ENCODE measurements around the gene LRRC56. TPM values are rescaled to one million over a fixed set of nuclear protein-coding genes. Genes with fewer than 3 reads are reported as not detected.

The LRRC56 gene
- total and polyA plus RNA-seq, 9 of the 15 experiments (the other 6 are each of a cell fraction or from before 2014, with no cell fraction given) = 0.03 to 4.5 (median 1.0) TPM; not detected in 1

- in situ Hi-C loops (cut with MboI) = no loop called here
- TF ChIP-seq, protein P1, sequence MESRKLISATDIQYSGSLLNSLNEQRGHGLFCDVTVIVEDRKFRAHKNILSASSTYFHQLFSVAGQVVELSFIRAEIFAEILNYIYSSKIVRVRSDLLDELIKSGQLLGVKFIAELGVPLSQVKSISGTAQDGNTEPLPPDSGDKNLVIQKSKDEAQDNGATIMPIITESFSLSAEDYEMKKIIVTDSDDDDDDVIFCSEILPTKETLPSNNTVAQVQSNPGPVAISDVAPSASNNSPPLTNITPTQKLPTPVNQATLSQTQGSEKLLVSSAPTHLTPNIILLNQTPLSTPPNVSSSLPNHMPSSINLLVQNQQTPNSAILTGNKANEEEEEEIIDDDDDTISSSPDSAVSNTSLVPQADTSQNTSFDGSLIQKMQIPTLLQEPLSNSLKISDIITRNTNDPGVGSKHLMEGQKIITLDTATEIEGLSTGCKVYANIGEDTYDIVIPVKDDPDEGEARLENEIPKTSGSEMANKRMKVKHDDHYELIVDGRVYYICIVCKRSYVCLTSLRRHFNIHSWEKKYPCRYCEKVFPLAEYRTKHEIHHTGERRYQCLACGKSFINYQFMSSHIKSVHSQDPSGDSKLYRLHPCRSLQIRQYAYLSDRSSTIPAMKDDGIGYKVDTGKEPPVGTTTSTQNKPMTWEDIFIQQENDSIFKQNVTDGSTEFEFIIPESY (CRISPR knock-in tag; IDR thresholded peaks at IDR 0.05) = no peak
- TF ChIP-seq ILF3 (IDR thresholded peaks at IDR 0.05; ENCODE audit: borderline replicate concordance) (no peak), ZNF24 (IDR thresholded peaks at IDR 0.05) (no peak), FOSL1 (tag; conservative IDR thresholded peaks at IDR 0.05) (peak; percentile 44; the same call in 1 of the 2 replicates), ZNF274 (IDR thresholded peaks at IDR 0.05; ENCODE audit: borderline replicate concordance, low read depth, low read length) (no peak), TCF7 (IDR thresholded peaks at IDR 0.05; ENCODE audit: borderline replicate concordance) (no peak), RHOXF2B (CRISPR knock-in tag; conservative IDR thresholded peaks at IDR 0.05) (no peak), THRB (CRISPR knock-in tag; conservative IDR thresholded peaks at IDR 0.05) (no peak), ETV5 (CRISPR knock-in tag; IDR thresholded peaks at IDR 0.05; ENCODE audit: low read depth) (no peak)
- TF ChIP-seq, protein P2, sequence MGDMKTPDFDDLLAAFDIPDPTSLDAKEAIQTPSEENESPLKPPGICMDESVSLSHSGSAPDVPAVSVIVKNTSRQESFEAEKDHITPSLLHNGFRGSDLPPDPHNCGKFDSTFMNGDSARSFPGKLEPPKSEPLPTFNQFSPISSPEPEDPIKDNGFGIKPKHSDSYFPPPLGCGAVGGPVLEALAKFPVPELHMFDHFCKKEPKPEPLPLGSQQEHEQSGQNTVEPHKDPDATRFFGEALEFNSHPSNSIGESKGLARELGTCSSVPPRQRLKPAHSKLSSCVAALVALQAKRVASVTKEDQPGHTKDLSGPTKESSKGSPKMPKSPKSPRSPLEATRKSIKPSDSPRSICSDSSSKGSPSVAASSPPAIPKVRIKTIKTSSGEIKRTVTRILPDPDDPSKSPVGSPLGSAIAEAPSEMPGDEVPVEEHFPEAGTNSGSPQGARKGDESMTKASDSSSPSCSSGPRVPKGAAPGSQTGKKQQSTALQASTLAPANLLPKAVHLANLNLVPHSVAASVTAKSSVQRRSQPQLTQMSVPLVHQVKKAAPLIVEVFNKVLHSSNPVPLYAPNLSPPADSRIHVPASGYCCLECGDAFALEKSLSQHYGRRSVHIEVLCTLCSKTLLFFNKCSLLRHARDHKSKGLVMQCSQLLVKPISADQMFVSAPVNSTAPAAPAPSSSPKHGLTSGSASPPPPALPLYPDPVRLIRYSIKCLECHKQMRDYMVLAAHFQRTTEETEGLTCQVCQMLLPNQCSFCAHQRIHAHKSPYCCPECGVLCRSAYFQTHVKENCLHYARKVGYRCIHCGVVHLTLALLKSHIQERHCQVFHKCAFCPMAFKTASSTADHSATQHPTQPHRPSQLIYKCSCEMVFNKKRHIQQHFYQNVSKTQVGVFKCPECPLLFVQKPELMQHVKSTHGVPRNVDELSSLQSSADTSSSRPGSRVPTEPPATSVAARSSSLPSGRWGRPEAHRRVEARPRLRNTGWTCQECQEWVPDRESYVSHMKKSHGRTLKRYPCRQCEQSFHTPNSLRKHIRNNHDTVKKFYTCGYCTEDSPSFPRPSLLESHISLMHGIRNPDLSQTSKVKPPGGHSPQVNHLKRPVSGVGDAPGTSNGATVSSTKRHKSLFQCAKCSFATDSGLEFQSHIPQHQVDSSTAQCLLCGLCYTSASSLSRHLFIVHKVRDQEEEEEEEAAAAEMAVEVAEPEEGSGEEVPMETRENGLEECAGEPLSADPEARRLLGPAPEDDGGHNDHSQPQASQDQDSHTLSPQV (IDR thresholded peaks at IDR 0.05) = 0 out of 2 replicates have a peak, but pooled peaks have one; percentile 12
- TF ChIP-seq, protein P3, sequence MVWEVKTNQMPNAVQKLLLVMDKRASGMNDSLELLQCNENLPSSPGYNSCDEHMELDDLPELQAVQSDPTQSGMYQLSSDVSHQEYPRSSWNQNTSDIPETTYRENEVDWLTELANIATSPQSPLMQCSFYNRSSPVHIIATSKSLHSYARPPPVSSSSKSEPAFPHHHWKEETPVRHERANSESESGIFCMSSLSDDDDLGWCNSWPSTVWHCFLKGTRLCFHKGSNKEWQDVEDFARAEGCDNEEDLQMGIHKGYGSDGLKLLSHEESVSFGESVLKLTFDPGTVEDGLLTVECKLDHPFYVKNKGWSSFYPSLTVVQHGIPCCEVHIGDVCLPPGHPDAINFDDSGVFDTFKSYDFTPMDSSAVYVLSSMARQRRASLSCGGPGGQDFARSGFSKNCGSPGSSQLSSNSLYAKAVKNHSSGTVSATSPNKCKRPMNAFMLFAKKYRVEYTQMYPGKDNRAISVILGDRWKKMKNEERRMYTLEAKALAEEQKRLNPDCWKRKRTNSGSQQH (CRISPR knock-in tag; IDR thresholded peaks at IDR 0.05) = no peak
These were observed 32.0 kb downstream of the LRRC56 start for GRCh38 chr11:569158-569885.

More at GRCh38 chr11:569158-569885, 32.0 kb downstream of the LRRC56 start:
- 30% methylated on average over 24 of the region's 36 CpGs for WGBS (ENCODE audit: insufficient coverage, low coverage, missing lambda C conversion rate)
- peak overlapping the region; percentile 74 for H3K4me2 ChIP-seq (ENCODE audit: insufficient read depth, low read length)
- DNase-seq (ENCODE audit: extremely low read depth in 1 of 4, low spot score in 3 of 4) = peak in 1 of 4 experiments; percentile 43
- CTCF ChIA-PET (ENCODE audit: low intra/inter-chr PET ratio) = interaction anchor here (0.7 kb wide), 1 partner anchor 130 kb away, joined by 4 read pairs; no protein-coding TSS in a partner anchor
- H3K27ac ChIP-seq (ENCODE audit: extremely low read depth, low read depth, low read length) = peak overlapping the region; percentile 82
- intact Hi-C loops (cut with micrococcal nuclease) = loop anchor here (10.0 kb wide), 1 partner anchor 225 kb away; the partner anchor contains the start of genes CEND1 and SLC25A22
- no peaks in the 10 kb centered on the region for H4K20me1 ChIP-seq (replicated peaks; ENCODE audit: control insufficient read depth, insufficient read depth, low read length)
- H3K36me3 ChIP-seq (ENCODE audit: control insufficient read depth, insufficient read depth, low read length) = peaks cover 10% of the 10 kb centered on the region; the same call in 2 of the 3 replicates
- no peaks in the 10 kb centered on the region for H3K27me3 ChIP-seq (ENCODE audit: control insufficient read depth in 2 of 2, insufficient read depth in 2 of 2, low read length in 2 of 2)
- no peaks in the 10 kb centered on the region for H3K9me3 ChIP-seq (replicated peaks; ENCODE audit: control insufficient read depth, insufficient read depth, low read depth, low read length)
- ATAC-seq = no peak
- H3K4me3 ChIP-seq = peak overlapping the region; percentile 84
- no peak for FAIRE-seq
- POLR2A ChIA-PET = interaction anchor here (0.6 to 1.4 kb wide), 6 partner anchors 8 to 247 kb away, joined by 3 to 5 read pairs (median 4); no protein-coding TSS in a partner anchor
- H3K79me2 ChIP-seq (ENCODE audit: control insufficient read depth, insufficient read depth, low read length) = peaks cover 33% of the 10 kb centered on the region
- H2AFZ ChIP-seq (ENCODE audit: low read depth, low read length) = 0 out of 2 replicates have a peak overlapping the region, but pooled peaks have one; percentile 63
- peaks cover 35 to 66% of the 10 kb centered on the region in 2 experiments for H3K4me1 ChIP-seq (replicated peaks in 1 of 2; ENCODE audit: control insufficient read depth in 2 of 2, insufficient read depth in 2 of 2, low read length in 2 of 2)
- H3K9ac ChIP-seq (ENCODE audit: insufficient read depth in 1 of 2, low read depth in 2 of 2, low read length in 2 of 2) = peak overlapping the region; percentile 83 to 96
- H3K9me1 ChIP-seq (ENCODE audit: control insufficient read depth, insufficient read depth, low read length) = no peaks in the 10 kb centered on the region
- BruUV-seq (replicated peaks) = TSS peak; percentile 90
